Measurements from ENCODE around the gene PIM2. TPM values are rescaled to one million over a fixed set of nuclear protein-coding genes. Genes with fewer than 3 reads are reported as not detected.
A peak's percentile ranks its signal among the peaks of the same experiment; 100 is the strongest.
"Not testable (repeated sequence)": the region's sequence is repeated elsewhere in the genome, so short reads cannot be mapped to it uniquely, and the experiment has no call there.

The PIM2 gene
- total RNA-seq, 1 donor from 2014 or later: 20.6 TPM

DNA sequence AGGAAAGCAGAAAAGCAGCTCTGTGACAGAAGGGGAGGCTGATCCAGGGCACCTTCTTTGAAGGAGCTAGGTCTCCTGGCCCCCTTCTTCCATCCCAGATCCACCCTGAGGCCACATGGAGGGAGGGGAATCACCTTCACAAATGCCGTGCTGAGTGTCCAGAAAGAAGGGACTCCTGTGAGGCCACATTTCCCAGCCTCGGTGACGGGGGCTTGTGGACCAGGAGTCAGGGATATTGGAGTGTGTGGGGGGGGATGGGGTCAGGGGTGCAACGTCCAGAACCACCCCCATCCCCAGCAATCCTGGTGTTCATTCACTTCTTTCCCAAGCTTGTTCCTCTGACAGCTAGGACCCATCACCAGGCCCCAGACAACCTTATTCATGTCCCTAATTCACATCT is 25.9 kb downstream of the PIM2 start:
- ATAC-seq: no peak
- Histone ChIP-seq H3K27ac (no peak overlapping the region), H3K27me3 (ENCODE audit: low read depth) (no peaks in the 10 kb centered on the region), H3K36me3 (peaks cover 7% of the 10 kb centered on the region), H3K4me1 (peaks cover 16% of the 10 kb centered on the region), H3K4me3 (no peak overlapping the region), H3K9me3 (no peaks in the 10 kb centered on the region)
- intact Hi-C loops (cut with DNase I): no loop called here
- no peak for DNase-seq
- TF ChIP-seq, protein P1, sequence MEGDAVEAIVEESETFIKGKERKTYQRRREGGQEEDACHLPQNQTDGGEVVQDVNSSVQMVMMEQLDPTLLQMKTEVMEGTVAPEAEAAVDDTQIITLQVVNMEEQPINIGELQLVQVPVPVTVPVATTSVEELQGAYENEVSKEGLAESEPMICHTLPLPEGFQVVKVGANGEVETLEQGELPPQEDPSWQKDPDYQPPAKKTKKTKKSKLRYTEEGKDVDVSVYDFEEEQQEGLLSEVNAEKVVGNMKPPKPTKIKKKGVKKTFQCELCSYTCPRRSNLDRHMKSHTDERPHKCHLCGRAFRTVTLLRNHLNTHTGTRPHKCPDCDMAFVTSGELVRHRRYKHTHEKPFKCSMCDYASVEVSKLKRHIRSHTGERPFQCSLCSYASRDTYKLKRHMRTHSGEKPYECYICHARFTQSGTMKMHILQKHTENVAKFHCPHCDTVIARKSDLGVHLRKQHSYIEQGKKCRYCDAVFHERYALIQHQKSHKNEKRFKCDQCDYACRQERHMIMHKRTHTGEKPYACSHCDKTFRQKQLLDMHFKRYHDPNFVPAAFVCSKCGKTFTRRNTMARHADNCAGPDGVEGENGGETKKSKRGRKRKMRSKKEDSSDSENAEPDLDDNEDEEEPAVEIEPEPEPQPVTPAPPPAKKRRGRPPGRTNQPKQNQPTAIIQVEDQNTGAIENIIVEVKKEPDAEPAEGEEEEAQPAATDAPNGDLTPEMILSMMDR (IDR thresholded peaks at IDR 0.05): no peak

DNA sequence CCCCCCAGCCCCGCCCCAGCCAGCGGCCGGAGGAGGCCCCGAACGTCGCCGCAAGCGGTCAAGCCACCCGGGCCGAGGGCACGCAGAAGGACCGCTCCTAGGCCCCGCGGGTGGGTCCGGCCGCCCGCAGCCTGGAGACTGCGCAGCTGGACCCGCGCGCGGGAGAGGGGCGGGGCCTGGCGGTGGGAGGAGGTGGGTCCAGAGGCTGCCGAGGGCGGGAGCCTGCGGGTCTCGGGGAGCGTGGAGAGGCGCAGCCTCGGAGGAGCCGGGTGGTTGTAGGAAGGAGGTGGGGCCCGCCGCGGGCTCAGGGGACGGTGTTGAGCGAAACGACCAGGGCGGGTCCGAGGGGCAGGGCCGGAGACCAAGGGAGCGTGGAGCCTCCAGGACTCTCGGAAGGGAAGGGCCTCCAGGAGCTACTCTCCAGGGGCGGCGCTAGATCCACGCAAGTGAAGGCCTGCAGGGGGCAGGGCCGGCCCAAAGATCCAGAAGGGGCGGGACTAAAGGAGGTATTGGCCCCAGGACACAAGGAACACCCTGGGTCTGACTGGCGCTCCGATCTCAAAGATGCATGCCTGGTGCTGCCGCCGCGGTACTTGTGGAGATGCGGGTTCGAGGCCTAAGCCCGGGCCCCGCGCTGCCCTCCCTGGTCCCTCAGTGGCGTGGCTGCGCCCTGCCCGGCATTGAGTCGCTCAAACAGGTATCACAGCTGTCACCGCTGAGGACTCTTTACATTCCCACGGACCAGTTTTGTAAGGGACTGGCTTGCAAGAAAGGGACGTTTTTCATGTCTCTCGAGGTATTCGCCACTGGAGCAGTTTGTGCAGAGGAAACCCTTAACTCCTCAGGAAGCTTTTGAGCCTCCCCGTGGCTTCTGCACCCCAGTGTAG is 27.2 kb downstream of the PIM2 start:
- TF ChIP-seq, protein P1 (IDR thresholded peaks at IDR 0.05): peak; percentile 51
- H3K4me1 ChIP-seq: peaks cover 16% of the 10 kb centered on the region
- DNase-seq (peak; percentile 91), ATAC-seq (peak; percentile 95 to 97)
- peaks cover 7% of the 10 kb centered on the region for H3K36me3 ChIP-seq
- no peaks in the 10 kb centered on the region for H3K9me3 ChIP-seq
- peak overlapping the region; percentile 68 for H3K27ac ChIP-seq
- H3K4me3 ChIP-seq: peak overlapping the region; percentile 62
- no peaks in the 10 kb centered on the region for H3K27me3 ChIP-seq (ENCODE audit: low read depth)
- intact Hi-C loops (cut with DNase I): no loop called here

DNA sequence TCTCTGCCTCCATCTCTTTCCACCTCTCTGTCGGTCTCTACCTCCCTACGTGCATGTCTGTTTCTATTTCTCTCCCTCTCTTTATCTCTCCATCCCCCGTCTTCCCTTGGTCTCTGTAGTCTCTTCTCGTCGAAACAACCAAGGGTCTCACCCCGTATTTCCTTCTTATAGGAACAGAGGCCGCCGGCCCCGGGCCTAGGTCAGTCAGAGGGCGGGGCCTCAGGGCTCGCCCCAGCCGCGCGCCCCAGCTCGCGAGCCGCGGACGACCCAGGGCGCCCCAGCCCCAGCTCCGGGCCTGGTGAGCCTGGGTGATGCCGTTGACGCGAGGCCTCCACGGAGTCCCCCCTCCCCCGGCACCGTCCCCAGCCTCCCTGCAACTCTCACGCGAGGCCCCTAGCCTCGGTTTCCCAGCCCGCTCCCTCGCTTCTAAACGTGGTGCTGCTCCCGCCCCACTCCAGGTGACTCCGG is 27.9 kb downstream of the PIM2 start:
- H3K4me1 ChIP-seq: peaks cover 11% of the 10 kb centered on the region
- DNase-seq: peak; percentile 47
- H3K27me3 ChIP-seq (ENCODE audit: low read depth): no peaks in the 10 kb centered on the region
- peaks cover 7% of the 10 kb centered on the region for H3K36me3 ChIP-seq
- peak; percentile 75 to 77 for ATAC-seq
- peak overlapping the region; percentile 62 for H3K4me3 ChIP-seq
- TF ChIP-seq, protein P1 (IDR thresholded peaks at IDR 0.05): no peak
- H3K27ac ChIP-seq: peak overlapping the region; percentile 68
- intact Hi-C loops (cut with DNase I): no loop called here
- H3K9me3 ChIP-seq: no peaks in the 10 kb centered on the region

DNA sequence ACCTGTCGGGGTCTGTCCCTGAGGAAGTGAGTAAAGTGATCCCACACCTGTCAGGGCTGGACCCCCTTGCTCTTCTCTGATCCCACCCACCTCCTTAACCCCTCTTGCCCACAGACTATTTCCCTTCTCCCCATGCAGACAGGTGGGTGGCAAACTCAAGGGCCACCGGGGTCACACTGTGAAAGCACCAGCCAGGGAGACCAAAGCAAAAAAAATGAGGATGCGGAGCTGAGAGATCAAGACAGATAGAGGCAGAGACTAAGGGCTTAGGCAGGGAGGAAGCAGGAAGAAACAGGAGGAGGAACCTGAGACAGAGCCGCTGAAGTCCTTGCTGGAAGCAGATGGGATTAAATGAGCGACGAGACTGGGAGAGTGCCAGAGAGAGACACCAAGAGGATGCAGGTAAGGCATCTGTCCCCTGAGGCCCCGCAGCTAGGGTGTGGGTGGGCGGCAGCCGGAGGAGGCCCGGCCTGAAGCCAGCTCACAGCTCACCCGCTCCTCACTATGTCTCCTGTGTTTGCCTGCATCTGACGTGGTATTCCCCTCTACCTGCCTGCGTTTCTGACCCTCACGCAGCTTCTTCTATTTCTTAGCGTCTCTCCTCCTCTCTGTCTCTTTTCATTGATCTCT is 28.4 kb downstream of the PIM2 start:
- no peak for DNase-seq
- Histone ChIP-seq H3K9me3 (no peaks in the 10 kb centered on the region), H3K27me3 (ENCODE audit: low read depth) (no peaks in the 10 kb centered on the region), H3K27ac (no peak overlapping the region), H3K36me3 (peaks cover 7% of the 10 kb centered on the region), H3K4me3 (peak overlapping the region; percentile 62), H3K4me1 (peaks cover 11% of the 10 kb centered on the region)
- TF ChIP-seq, protein P1 (IDR thresholded peaks at IDR 0.05): no peak
- no peak for ATAC-seq
- intact Hi-C loops (cut with DNase I): no loop called here

DNA sequence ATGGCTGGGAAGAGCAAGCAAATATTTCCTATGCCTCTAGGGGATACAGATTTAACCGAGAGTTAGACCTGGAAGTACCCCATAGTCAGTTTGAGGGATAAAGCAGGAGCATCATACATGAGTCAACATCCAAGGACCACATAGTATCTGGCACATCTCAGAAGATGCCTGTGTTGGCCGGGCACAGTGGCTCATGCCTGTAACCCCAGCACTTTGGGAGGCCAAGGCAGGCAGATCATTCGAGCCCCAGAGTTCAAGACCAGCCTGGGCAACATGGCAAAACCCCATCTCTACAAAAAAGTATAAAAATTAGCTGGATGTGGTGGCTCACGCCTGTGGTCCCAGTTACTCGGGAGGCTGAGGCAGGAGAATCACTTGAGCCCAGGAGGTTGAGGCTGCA is 32.2 kb downstream of the PIM2 start:
- H3K4me1 ChIP-seq; intact Hi-C loops (cut with DNase I); H3K9me3 ChIP-seq; H3K27me3 ChIP-seq (ENCODE audit: low read depth); H3K27ac ChIP-seq; H3K4me3 ChIP-seq; ATAC-seq; DNase-seq; H3K36me3 ChIP-seq: not testable (repeated sequence)

DNA sequence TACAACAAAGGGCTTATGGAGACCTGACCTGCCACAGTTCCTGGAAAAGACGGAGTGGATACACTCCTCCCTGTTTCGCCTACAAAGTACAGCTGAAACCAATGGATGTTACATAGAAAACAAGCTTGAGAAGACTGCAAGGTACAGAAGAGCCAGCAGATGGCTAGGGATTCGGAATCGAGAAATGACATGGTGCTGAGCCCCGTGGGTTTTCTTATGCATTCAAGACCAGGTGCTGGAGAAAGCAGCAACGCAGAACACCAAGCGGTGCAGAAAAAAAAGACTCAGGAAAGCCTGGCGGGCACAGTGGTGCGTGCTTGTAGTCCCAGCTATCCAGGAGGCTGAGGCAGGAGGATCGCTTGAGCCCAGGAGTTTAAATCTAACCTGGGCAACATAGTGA is 35.1 kb downstream of the PIM2 start:
- H3K4me1 ChIP-seq: no peaks in the 10 kb centered on the region
- H3K27ac ChIP-seq: no peak overlapping the region
- H3K9me3 ChIP-seq: no peaks in the 10 kb centered on the region
- H3K36me3 ChIP-seq: no peaks in the 10 kb centered on the region
- no peaks in the 10 kb centered on the region for H3K27me3 ChIP-seq (ENCODE audit: low read depth)
- intact Hi-C loops (cut with DNase I): no loop called here
- TF ChIP-seq, protein P1 (IDR thresholded peaks at IDR 0.05): no peak
- H3K4me3 ChIP-seq: no peak overlapping the region
- ATAC-seq (no peak), DNase-seq (no peak)

DNA sequence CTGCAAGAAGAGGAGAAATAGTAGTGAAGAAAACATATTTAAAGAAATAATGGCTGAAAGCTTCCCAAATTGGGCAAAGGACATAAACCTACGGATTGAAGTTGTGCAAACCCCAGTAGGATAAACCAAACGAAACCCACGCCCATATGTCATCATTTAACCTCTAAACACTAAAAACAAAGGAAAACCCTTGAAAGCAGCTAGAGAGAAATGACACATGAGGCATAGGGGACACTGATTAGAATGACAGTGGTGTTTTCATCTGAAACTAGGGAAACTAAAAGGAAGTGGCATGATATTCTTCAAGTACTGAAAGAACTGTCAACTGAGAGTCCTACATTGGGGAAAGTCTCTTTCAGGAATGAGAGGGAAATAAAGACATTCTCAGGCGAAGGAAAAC is 41.9 kb downstream of the PIM2 start:
- H3K4me3 ChIP-seq; H3K27me3 ChIP-seq (ENCODE audit: low read depth); H3K36me3 ChIP-seq; H3K4me1 ChIP-seq; DNase-seq; H3K27ac ChIP-seq; intact Hi-C loops (cut with DNase I); H3K9me3 ChIP-seq: not testable (repeated sequence)
- peak in 1 of 2 donors; percentile 14 for ATAC-seq

DNA sequence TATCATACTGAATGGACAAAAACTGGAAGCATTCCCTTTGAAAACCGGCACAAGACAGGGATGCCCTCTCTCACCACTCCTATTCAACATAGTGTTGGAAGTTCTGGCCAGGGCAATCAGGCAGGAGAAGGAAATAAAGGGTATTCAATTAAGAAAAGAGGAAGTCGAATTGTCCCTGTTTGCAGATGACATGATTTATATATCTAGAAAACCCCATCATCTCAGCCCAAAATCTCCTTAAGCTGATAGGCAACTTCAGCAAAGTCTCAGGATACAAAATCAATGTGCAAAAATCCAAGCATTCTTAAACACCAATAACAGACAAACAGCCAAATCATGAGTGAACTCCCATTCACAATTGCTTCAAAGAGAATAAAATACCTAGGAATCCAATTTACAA is 46.8 kb downstream of the PIM2 start:
- H3K4me1 ChIP-seq; intact Hi-C loops (cut with DNase I); H3K9me3 ChIP-seq; H3K27ac ChIP-seq; H3K4me3 ChIP-seq; H3K27me3 ChIP-seq (ENCODE audit: low read depth); ATAC-seq; H3K36me3 ChIP-seq; DNase-seq: not testable (repeated sequence)

All from lower lobe of right lung (tissue), 2 donors.